Nephron (organoid): ENCODE measurements around the gene CAND1.

Experiments used
- H3K27ac Mint-ChIP-seq, 3 experiments: 2 replicates each; pipeline ENCODE4 v1.8.0; 2020; ENCODE audit warnings: mixed read lengths in 3 of 3, mild to moderate bottlenecking in 2 of 3, moderate library complexity in 1 of 3
- H3K27me3 Mint-ChIP-seq: 2 replicates; pipeline ENCODE4 v1.8.0; 2021; ENCODE audit warnings: low read depth, mild to moderate bottlenecking, moderate library complexity, mixed read lengths
- H3K36me3 Mint-ChIP-seq: 2 replicates; pipeline ENCODE4 v1.8.0; 2020; ENCODE audit warnings: low read depth, mixed read lengths
- H3K4me1 Mint-ChIP-seq: 2 replicates; pipeline ENCODE4 v1.8.0; 2020; ENCODE audit warnings: mixed read lengths
- H3K4me3 Mint-ChIP-seq, 3 experiments: 2 replicates each; pipeline ENCODE4 v1.8.0; 2020; ENCODE audit warnings: mild to moderate bottlenecking in 3 of 3, mixed read lengths in 3 of 3, moderate library complexity in 2 of 3
- H3K9me3 Mint-ChIP-seq: 2 replicates; pipeline ENCODE4 v1.8.0; 2020; ENCODE audit warnings: mixed read lengths
- CTCF ChIP-seq, 3 experiments: fragments of 200-600 bp; sonication (generic); IDR thresholded peaks; one replicate each; pipeline ENCODE4 v1.5.0; 2021; ENCODE audit warnings: antibody characterized with exemption in 3 of 3; ENCODE audit not compliant: unreplicated experiment in 3 of 3

CAND1 gene

GRCh38 chr12:67319936-67320335, 50.8 kb downstream of the CAND1 start:
- Mint-ChIP-seq H3K4me3 (no peak overlapping the region), H3K4me1 (peaks cover 8% of the 10 kb centered on the region), H3K36me3 (peaks cover 66% of the 10 kb centered on the region), H3K27me3 (no peaks in the 10 kb centered on the region), H3K27ac (peak overlapping the region in 1 of 3 experiments; percentile 3), H3K9me3 (peaks cover 8% of the 10 kb centered on the region)
- TF ChIP-seq CTCF (IDR thresholded peaks at IDR 0.05; ENCODE audit: unreplicated experiment in 3 of 3) = no peak

GRCh38 chr12:67320614-67321295, 51.6 kb downstream of the CAND1 start:
- Mint-ChIP-seq H3K36me3 (peaks cover 66% of the 10 kb centered on the region), H3K27me3 (no peaks in the 10 kb centered on the region), H3K9me3 (peaks cover 16% of the 10 kb centered on the region), H3K4me1 (peaks cover 8% of the 10 kb centered on the region), H3K27ac (peak overlapping the region; percentile 1 to 33 (median 3)), H3K4me3 (no peak overlapping the region)
- TF ChIP-seq CTCF (IDR thresholded peaks at IDR 0.05; ENCODE audit: unreplicated experiment in 3 of 3) = no peak

- peaks cover 20% of the 10 kb centered on the region for H3K9me3 Mint-ChIP-seq
- H3K27ac Mint-ChIP-seq = no peak overlapping the region
- H3K4me3 Mint-ChIP-seq = no peak overlapping the region
- no peaks in the 10 kb centered on the region for H3K27me3 Mint-ChIP-seq
- H3K4me1 Mint-ChIP-seq = peaks cover 17% of the 10 kb centered on the region
- peaks cover 57% of the 10 kb centered on the region for H3K36me3 Mint-ChIP-seq
- TF ChIP-seq CTCF (IDR thresholded peaks at IDR 0.05; ENCODE audit: unreplicated experiment in 3 of 3) = no peak
Observed at GRCh38 chr12:67322580-67322979, 53.4 kb downstream of the CAND1 start.

- no peak overlapping the region for H3K4me3 Mint-ChIP-seq
- H3K4me1 Mint-ChIP-seq = peaks cover 19% of the 10 kb centered on the region
- H3K36me3 Mint-ChIP-seq = peaks cover 53% of the 10 kb centered on the region
- peaks cover 20% of the 10 kb centered on the region for H3K9me3 Mint-ChIP-seq
- H3K27ac Mint-ChIP-seq = no peak overlapping the region
- no peaks in the 10 kb centered on the region for H3K27me3 Mint-ChIP-seq
- no peak for TF ChIP-seq CTCF (IDR thresholded peaks at IDR 0.05; ENCODE audit: unreplicated experiment in 3 of 3)
Observed at GRCh38 chr12:67323007-67323406, 53.8 kb downstream of the CAND1 start.

- Mint-ChIP-seq H3K36me3 (peaks cover 19% of the 10 kb centered on the region), H3K27me3 (no peaks in the 10 kb centered on the region), H3K4me3 (no peak overlapping the region), H3K9me3 (peaks cover 20% of the 10 kb centered on the region), H3K4me1 (peaks cover 11% of the 10 kb centered on the region), H3K27ac (no peak overlapping the region)
- TF ChIP-seq CTCF (IDR thresholded peaks at IDR 0.05; ENCODE audit: unreplicated experiment in 3 of 3) = no peak
Observed at GRCh38 chr12:67326637-67327036, 57.5 kb downstream of the CAND1 start.

- Mint-ChIP-seq H3K27ac (no peak overlapping the region), H3K9me3 (peaks cover 15% of the 10 kb centered on the region), H3K4me3 (no peak overlapping the region), H3K4me1 (peaks cover 11% of the 10 kb centered on the region), H3K36me3 (peaks cover 11% of the 10 kb centered on the region), H3K27me3 (no peaks in the 10 kb centered on the region)
- TF ChIP-seq CTCF (IDR thresholded peaks at IDR 0.05; ENCODE audit: unreplicated experiment in 3 of 3) = no peak
Observed at GRCh38 chr12:67327466-67327865, 58.3 kb downstream of the CAND1 start.
